Measurements from ENCODE around the gene COPZ2. TPM values are rescaled to one million over a fixed set of nuclear protein-coding genes. Genes with fewer than 3 reads are reported as not detected.

COPZ2 gene
- total RNA-seq, 1 donor: 121 TPM

GRCh38 chr17:47998044-47998443, 39.6 kb downstream of the COPZ2 start:
- no peaks in the 10 kb centered on the region for H3K36me3 ChIP-seq (ENCODE audit: insufficient read depth, low read length)
- H3K4me3 ChIP-seq (ENCODE audit: insufficient read depth, low read length): no peak overlapping the region
- no peak overlapping the region for H2AFZ ChIP-seq (ENCODE audit: low read length)
- peaks cover 4% of the 10 kb centered on the region for H3K27me3 ChIP-seq (ENCODE audit: insufficient read depth, low read length)
- DNase-seq (ENCODE audit: insufficient read length, low spot score, missing footprints): no peak
- no peaks in the 10 kb centered on the region for H4K20me1 ChIP-seq (ENCODE audit: insufficient read depth, low read length)
- no peak for TF ChIP-seq CTCF (IDR thresholded peaks at IDR 0.05; ENCODE audit: extremely low read depth, low read depth, low read length)
- no peaks in the 10 kb centered on the region for H3K9me3 ChIP-seq (ENCODE audit: low read depth, low read length)
- no peaks in the 10 kb centered on the region for H3K79me2 ChIP-seq (ENCODE audit: insufficient read depth, low read length)
- peaks cover 15% of the 10 kb centered on the region for H3K4me1 ChIP-seq (ENCODE audit: insufficient read depth, low read length)
- H3K4me2 ChIP-seq (ENCODE audit: insufficient read depth, low read length): no peak overlapping the region
- H3K27ac ChIP-seq (ENCODE audit: low read depth, low read length): no peak overlapping the region

GRCh38 chr17:47997586-47997985, 40.0 kb downstream of the COPZ2 start:
- Histone ChIP-seq H3K4me2 (ENCODE audit: insufficient read depth, low read length) (no peak overlapping the region), H3K4me3 (ENCODE audit: insufficient read depth, low read length) (no peak overlapping the region)

GRCh38 chr17:47996201-47996600, 41.4 kb downstream of the COPZ2 start:
- H3K27me3 ChIP-seq (ENCODE audit: insufficient read depth, low read length): peaks cover 4% of the 10 kb centered on the region
- no peaks in the 10 kb centered on the region for H3K9me3 ChIP-seq (ENCODE audit: low read depth, low read length)
- no peaks in the 10 kb centered on the region for H3K36me3 ChIP-seq (ENCODE audit: insufficient read depth, low read length)
- H3K4me2 ChIP-seq (ENCODE audit: insufficient read depth, low read length): no peak overlapping the region
- H3K79me2 ChIP-seq (ENCODE audit: insufficient read depth, low read length): no peaks in the 10 kb centered on the region
- no peak for DNase-seq (ENCODE audit: insufficient read length, low spot score, missing footprints)
- H3K27ac ChIP-seq (ENCODE audit: low read depth, low read length): no peak overlapping the region
- no peak overlapping the region for H3K4me3 ChIP-seq (ENCODE audit: insufficient read depth, low read length)
- H4K20me1 ChIP-seq (ENCODE audit: insufficient read depth, low read length): no peaks in the 10 kb centered on the region
- TF ChIP-seq CTCF (IDR thresholded peaks at IDR 0.05; ENCODE audit: extremely low read depth, low read depth, low read length): no peak
- no peak overlapping the region for H2AFZ ChIP-seq (ENCODE audit: low read length)
- H3K4me1 ChIP-seq (ENCODE audit: insufficient read depth, low read length): peaks cover 5% of the 10 kb centered on the region

More at GRCh38 chr17:47997586-47997985, 40.0 kb downstream of the COPZ2 start:
- no peak for DNase-seq (ENCODE audit: insufficient read length, low spot score, missing footprints)
- Histone ChIP-seq H3K27ac (ENCODE audit: low read depth, low read length) (no peak overlapping the region), H3K4me1 (ENCODE audit: insufficient read depth, low read length) (peaks cover 10% of the 10 kb centered on the region), H3K9me3 (ENCODE audit: low read depth, low read length) (no peaks in the 10 kb centered on the region), H3K27me3 (ENCODE audit: insufficient read depth, low read length) (peaks cover 4% of the 10 kb centered on the region), H3K36me3 (ENCODE audit: insufficient read depth, low read length) (no peaks in the 10 kb centered on the region), H4K20me1 (ENCODE audit: insufficient read depth, low read length) (no peaks in the 10 kb centered on the region), H3K79me2 (ENCODE audit: insufficient read depth, low read length) (no peaks in the 10 kb centered on the region), H2AFZ (ENCODE audit: low read length) (no peak overlapping the region)
- TF ChIP-seq CTCF (IDR thresholded peaks at IDR 0.05; ENCODE audit: extremely low read depth, low read depth, low read length): no peak

DNA sequence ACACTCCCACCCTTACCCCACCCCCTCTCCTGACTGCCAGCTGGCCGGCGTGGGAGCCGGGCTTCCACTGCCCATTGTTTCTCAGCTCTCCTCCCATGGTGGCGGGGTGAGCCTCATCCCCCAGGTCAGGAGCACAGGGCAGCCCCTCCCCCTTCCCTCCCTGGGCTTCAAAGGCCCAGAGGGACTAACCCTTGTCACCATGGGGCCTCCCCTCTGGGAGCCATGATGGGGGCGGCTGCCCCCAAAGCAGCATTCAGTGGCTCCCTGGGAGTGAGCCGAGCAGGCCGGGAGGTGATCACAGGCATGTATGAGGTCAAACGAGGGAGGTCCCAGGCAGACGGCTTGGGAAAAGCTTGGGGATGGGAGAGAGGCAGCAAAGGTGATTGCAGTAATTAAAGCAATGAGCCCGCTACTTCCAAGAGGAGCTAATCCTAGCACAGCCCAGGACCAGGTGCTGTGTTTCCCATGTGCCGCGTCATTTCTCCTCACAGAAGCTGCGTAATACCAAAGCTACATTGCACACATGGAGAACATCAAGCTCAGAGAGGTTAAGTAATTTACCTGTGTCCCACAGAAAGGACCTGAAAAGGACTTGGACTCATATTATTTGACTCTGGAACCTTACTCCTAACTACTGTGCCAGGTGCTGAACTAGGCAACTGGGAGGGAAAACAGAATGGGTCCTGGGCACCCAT, 42.2 kb downstream of the COPZ2 start:
- Histone ChIP-seq H3K36me3 (ENCODE audit: insufficient read depth, low read length) (no peaks in the 10 kb centered on the region), H3K27me3 (ENCODE audit: insufficient read depth, low read length) (peaks cover 4% of the 10 kb centered on the region), H3K4me1 (ENCODE audit: insufficient read depth, low read length) (peaks cover 5% of the 10 kb centered on the region), H3K79me2 (ENCODE audit: insufficient read depth, low read length) (no peaks in the 10 kb centered on the region), H3K4me2 (ENCODE audit: insufficient read depth, low read length) (no peak overlapping the region), H4K20me1 (ENCODE audit: insufficient read depth, low read length) (no peaks in the 10 kb centered on the region), H3K27ac (ENCODE audit: low read depth, low read length) (no peak overlapping the region), H3K9me3 (ENCODE audit: low read depth, low read length) (no peaks in the 10 kb centered on the region), H2AFZ (ENCODE audit: low read length) (no peak overlapping the region), H3K4me3 (ENCODE audit: insufficient read depth, low read length) (no peak overlapping the region)
- DNase-seq (ENCODE audit: insufficient read length, low spot score, missing footprints): peak; percentile 58
- TF ChIP-seq CTCF (IDR thresholded peaks at IDR 0.05; ENCODE audit: extremely low read depth, low read depth, low read length): no peak

Data from osteoblast (primary cell).